Stimulated activated CD8-positive, alpha-beta memory T cell treated with anti-CD3 and anti-CD28 coated beads, Interleukin-4, amount 100 ng/mL, for 48 hours (primary cell): ENCODE measurements around the gene APBB3.
A peak's percentile ranks its signal among the peaks of the same experiment; 100 is the strongest.

Source experiments
- DNase-seq: peaks from one replicate; pipeline ENCODE4 v3.0.0-alpha.2; 2020

The APBB3 gene

GRCh38 chr5:140574165-140574564, 9.8 kb upstream of the APBB3 start:
- peak; percentile 14 for DNase-seq

DNA sequence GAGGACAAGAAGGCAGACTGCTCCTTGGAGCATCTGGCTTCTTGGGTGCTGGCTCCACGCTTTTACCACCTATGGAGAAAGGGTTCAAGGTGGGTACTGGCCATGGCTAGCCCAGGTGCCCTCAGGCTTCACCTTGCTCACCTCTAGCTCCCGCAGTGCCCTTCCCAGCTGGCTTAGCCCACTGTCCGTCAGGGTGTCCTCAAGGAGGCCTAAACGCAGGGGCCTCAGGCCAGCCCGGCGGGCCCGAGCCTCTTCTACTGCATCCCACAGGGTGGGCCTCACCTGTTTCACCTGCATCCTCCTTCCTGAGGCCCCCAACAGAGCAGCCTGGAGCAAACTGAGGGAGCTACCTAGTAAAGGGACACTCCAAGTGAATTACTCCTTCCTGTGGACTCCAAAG, 9.3 kb upstream of the APBB3 start:
- DNase-seq, result peak; percentile 18

GRCh38 chr5:140571105-140571504, 6.7 kb upstream of the APBB3 start:
- peak; percentile 15 for DNase-seq

DNA sequence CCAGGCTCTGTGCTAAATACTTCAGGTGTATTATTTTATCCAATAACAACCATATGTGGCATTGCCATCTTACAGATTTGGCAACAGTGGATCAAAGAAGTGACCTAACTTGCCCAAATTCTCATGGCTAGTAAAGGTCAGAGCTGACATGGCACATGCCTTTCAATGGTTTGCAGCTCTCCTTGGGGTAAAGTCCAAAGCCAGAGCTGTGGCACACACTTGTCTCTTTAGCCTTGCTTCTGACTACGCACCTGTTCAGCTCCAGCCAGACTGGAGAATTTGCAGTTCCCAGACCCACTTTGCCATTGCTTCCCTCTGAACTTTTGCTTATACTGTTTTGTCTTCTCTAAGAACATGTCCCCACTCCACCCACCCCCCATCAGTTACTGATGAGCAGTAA, 6.1 kb upstream of the APBB3 start:
- DNase-seq, result peak; percentile 18

- peak; percentile 18 for DNase-seq
These were observed 5.7 kb upstream of the APBB3 start for GRCh38 chr5:140570058-140570457.

DNA sequence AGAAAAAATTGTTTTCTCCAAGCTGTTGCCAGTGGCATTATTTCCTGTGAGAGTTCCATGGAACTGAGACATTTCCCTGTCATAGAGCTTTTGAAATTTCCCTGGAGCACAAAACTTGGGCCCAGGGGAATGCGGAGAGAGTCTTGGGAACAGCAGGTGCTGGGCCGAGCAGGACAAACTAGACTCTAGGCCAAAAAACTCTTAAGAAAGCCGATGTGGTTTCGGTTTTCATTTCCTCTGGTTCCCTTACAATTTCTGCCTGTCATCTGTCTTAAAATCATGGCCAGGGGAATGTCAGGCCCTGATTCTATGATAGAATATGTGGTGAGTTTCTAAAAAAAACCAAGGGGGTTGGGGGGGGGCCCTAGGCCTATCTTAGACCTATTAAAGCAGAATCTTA, 4.8 kb upstream of the APBB3 start:
- peak; percentile 20 for DNase-seq

GRCh38 chr5:140568443-140569063, 4.2 kb upstream of the APBB3 start:
- peak; percentile 23 for DNase-seq

- no peak for DNase-seq
These were observed 3.5 kb upstream of the APBB3 start for GRCh38 chr5:140567871-140568270.

DNA sequence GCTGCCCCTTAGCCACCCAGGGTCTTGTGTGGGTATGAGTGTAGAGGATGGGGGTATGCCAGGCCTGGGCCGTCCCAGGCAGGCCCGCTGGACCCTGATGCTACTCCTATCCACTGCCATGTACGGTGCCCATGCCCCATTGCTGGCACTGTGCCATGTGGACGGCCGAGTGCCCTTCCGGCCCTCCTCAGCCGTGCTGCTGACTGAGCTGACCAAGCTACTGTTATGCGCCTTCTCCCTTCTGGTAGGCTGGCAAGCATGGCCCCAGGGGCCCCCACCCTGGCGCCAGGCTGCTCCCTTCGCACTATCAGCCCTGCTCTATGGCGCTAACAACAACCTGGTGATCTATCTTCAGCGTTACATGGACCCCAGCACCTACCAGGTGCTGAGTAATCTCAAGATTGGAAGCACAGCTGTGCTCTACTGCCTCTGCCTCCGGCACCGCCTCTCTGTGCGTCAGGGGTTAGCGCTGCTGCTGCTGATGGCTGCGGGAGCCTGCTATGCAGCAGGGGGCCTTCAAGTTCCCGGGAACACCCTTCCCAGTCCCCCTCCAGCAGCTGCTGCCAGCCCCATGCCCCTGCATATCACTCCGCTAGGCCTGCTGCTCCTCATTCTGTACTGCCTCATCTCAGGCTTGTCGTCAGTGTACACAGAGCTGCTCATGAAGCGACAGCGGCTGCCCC, 2.9 kb upstream of the APBB3 start:
- no peak for DNase-seq

DNA sequence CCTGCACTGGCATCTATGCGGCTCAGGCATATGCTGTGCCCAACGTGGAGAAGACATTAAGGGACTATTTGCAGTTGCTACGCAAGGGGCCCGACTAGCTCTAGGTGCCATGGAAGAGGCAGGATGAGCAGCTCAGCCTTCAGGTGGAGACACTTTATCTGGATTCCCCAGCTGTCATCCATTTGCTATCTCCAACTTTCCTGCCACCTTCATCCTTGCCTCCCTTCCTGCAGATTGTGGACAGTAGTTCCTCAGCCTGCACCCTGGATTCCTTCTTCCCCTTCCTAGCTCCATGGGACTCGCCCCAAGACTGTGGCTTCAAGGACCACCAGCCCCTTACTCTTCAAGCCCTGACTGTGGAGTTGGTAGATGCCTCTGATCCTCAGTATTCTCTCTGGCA, 2.3 kb upstream of the APBB3 start:
- no peak for DNase-seq

- DNase-seq, result no peak
These were observed 1.3 kb upstream of the APBB3 start for GRCh38 chr5:140565780-140566095.

DNA sequence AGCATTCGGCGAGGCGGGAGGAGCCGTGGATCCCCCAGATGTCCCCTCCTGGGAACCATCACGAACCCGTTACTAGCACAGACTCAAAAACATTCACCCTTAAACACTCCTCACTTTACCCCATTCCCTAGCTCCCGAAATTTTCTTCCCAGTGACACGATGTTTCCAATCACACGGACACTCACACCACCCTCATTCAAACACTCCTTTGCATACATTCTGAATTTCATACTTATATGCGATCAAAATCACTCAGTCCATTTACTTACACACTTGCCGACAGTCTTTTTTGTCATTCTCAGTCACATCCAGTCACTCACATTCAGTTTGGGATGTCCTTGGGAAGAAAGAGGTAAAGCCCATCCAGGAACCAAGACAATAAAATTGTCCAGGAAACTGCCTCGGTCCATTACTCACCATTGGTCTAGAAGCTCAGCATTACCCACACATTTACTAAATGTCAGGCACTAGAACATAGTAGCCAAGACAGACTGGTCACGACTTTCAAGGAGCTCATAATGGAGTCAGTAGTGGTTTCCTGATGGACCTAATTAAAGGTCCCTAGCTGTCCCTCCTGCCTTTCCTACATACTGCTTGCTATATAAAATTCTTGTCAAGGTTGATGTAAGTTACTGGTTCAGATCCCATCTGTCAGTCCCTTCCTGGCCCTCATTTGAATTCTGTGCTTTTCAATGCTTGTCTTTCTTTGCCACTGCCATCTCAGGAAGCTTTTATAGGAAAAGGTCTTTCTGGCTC, 804 bp upstream of the APBB3 start:
- DNase-seq, result no peak

DNA sequence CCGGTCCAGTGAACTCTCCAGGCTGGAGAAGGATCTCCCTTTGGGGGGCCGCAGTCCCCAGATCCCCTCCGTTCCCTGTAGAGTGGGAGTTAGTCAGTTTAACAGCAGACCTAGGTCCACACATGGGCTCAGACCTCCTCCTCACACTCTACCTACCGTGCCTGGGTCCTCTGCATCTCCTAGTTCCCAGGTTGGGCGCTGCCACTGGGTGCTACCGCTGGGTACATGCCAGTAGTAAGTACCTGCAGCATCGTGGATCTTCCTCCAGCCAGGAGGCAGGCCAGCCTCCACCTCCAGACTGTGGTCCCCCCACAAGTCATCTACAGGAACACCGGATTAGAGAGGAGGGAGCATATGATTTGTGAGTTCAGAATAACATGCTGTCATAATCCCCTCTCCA, 802 bp downstream of the APBB3 start:
- DNase-seq, result no peak

DNA sequence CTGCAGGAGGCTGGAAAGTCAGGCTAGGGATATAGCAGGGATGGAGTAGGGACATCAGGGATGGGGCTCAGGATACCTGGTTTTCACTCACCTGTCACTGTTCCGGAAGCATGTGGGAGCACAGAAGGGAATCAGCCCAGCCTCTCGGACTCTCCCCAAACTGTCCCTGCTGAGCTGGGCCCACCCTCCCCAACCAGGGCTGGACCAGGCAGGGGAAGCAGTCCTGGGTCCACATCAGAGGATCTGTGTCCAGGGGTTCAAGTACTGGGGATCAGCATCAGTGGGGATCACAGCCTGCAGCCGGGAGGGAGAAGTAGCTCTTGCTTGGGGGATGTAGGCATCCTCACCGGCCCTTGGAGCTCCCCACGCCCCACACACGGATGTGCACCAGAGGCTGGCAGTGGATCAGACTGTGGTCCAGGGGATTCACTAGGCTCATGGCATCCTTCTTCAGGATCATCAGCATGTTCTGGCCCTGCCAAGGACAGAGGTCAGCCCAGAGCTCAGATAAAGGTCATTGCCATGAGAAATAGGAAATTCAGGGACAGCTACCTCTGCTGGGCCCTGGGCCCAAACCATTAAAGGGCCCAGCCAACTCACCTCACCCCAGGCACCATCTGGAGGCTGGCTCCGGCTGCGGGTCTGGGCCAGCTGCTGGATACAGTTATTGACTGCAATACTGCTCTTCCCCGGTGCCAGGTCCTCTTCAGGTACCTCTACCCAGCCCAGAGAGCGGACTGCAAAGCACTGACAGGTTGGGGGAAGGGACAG, 2.5 kb downstream of the APBB3 start:
- DNase-seq, result no peak

- no peak for DNase-seq
These were observed 4.2 kb downstream of the APBB3 start for GRCh38 chr5:140560227-140560626.

DNA sequence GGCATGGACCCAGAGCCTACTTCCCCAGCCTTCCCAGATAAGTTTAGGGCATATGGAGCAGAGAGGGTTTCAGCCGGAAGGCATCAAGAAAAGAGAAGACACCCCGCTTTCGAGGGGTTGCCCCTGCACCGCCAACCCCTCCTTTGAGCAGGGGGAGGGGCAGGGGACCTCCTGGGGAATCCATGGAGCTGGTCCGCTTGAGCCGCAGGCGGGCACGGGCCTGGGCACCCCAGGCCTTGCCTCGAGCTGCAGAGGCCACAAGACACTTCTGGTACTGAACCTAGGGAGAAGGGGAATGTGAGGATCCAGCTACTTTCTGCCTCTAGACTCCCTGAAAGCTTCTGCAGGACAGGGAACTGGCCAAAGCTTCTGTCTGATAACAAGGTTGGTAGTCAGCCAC, 5.9 kb downstream of the APBB3 start:
- no peak for DNase-seq

DNA sequence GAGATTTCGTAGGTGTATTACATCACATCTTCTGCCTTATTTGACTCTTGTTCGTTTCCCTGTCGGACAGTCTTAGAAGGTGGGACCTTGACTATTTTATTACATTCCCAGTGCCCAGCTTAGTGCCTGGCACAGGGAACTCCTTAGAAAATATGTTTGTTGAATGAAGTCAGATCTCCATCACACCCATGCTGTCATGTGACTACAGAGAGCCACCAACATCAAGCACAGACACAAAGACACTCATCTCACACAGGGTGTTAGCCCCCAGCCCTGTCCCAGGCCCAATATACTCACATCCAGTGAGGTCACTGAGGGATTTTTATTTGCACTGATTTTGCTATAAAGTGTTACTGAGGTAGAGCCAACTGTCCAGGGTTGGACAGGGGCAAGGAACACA, 6.4 kb downstream of the APBB3 start:
- no peak for DNase-seq

GRCh38 chr5:140557136-140557805, 7.1 kb downstream of the APBB3 start, which contains the start of gene SRA1:
SRA1 (minus strand) TSS chr5:140557473; CDS start chr5:140557452, 21 bp downstream.
- DNase-seq, result peak; percentile 95

DNA sequence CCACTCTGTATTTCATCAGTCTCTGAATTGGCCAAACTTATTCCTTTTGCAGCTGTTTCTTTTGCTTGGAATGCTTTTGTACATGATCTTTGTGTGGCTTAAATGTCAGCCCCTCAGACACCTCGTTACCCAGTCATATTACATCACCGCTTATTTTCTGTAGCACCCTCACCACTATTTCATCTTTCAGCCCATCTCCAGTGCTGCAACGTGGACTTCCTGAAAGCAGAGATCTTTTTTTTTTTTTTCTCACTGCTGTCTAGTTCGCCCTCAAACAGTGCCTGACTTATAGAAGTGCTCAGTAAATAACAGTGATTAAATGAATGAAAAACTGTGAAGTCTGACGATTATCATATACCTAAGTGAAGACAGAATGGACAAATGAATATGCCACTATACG, 8.0 kb downstream of the APBB3 start:
- DNase-seq, result no peak

- no peak for DNase-seq
These were observed 8.6 kb downstream of the APBB3 start for GRCh38 chr5:140555747-140556312.

DNA sequence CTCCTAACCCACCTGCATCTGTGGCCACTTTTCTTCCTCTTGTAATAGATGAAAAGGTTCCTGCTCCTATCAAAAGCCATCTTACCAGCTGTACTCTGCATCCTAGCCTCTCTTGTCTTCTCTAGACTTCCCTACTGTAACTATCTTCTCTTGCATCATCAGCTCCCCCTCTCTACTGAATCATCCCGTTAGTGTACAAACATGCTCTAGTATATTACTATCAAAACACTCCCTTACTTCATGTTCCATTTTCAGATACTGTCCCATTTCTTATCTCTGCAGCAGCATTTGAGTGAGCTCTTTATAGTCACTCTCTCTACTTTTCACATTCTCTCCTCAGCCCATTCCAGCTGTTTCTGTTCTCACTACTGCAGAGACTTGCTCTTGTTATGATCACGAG, 9.9 kb downstream of the APBB3 start:
- no peak for DNase-seq

GRCh38 chr5:140553657-140554056, 10.7 kb downstream of the APBB3 start:
- DNase-seq, result no peak

DNA sequence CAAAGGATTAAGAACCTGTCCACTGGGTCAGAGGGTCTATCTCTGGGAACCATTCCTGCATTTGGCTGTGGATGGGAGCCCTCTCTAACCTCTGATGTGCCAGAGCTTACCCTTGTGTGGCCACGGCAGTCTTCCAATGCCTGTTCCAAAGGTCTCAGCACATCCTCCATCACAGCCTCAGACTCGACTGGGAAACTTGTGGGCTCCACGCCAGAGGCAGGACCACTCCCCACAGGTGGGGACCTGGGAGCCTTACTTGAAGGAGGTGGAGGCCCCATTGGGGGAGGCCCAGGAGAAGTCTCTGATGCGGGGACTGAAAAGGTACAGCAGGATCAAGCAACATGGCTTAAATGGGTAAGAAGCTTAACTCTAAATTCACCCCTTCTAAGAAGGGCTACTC, 12.5 kb downstream of the APBB3 start:
- peak; percentile 10 for DNase-seq
